ENCODE data around the gene CNMD. TPM values are rescaled to one million over a fixed set of nuclear protein-coding genes. Genes with fewer than 3 reads are reported as not detected.
"Not testable (repeated sequence)": the region's sequence is repeated elsewhere in the genome, so short reads cannot be mapped to it uniquely, and the experiment has no call there.

Gene CNMD
- total and polyA plus RNA-seq, 2 of the 8 experiments (the other 6 are each of a cell fraction or from before 2014, with no cell fraction given), result 87.4 to 113 TPM

- not testable (repeated sequence) for H3K4ac ChIP-seq (replicated peaks; ENCODE audit: insufficient read length, low read depth, low read length); H3K18ac ChIP-seq (ENCODE audit: extremely low read depth, low read length); H3K4me3 ChIP-seq (ENCODE audit: extremely low read depth in 1 of 4, insufficient read depth in 2 of 4, low read depth in 3 of 4, low read length in 4 of 4); H4K5ac ChIP-seq (ENCODE audit: insufficient read length, low read depth, low read length); H2BK15ac ChIP-seq (ENCODE audit: low read length); H3K27ac ChIP-seq (ENCODE audit: low read depth, low read length); H3K4me2 ChIP-seq (ENCODE audit: insufficient read depth in 1 of 2, low read depth in 2 of 2, low read length in 2 of 2); H2BK20ac ChIP-seq (ENCODE audit: low read length); H3K4me1 ChIP-seq (replicated peaks in 1 of 4; ENCODE audit: control insufficient read depth in 3 of 4, insufficient read depth in 4 of 4, low read length in 3 of 4); H3K23ac ChIP-seq (ENCODE audit: insufficient read length); H2BK120ac ChIP-seq (replicated peaks; ENCODE audit: low read depth, low read length); H3K14ac ChIP-seq (ENCODE audit: insufficient read length); H3K27me3 ChIP-seq (replicated peaks in 1 of 4; ENCODE audit: control insufficient read depth in 3 of 4, extremely low read depth in 1 of 4, insufficient read depth in 3 of 4, low read length in 3 of 4); H2BK5ac ChIP-seq (ENCODE audit: low read depth, low read length); DNase-seq (ENCODE audit: low read depth in 1 of 2, low spot score in 2 of 2); H3K56ac ChIP-seq (replicated peaks; ENCODE audit: insufficient read length, low read depth, low read length); H3K79me2 ChIP-seq (ENCODE audit: control insufficient read depth in 1 of 2, insufficient read depth in 2 of 2, low read length in 2 of 2); H4K91ac ChIP-seq (replicated peaks; ENCODE audit: insufficient read length, low read length); H3K79me1 ChIP-seq (ENCODE audit: low read depth, low read length); H3K9ac ChIP-seq (replicated peaks in 1 of 4; ENCODE audit: extremely low read depth in 1 of 4, low read depth in 3 of 4, low read length in 3 of 4); H2BK12ac ChIP-seq (ENCODE audit: low read depth, low read length); FAIRE-seq; H2AFZ ChIP-seq (ENCODE audit: low read length); H3K23me2 ChIP-seq (ENCODE audit: low read depth, low read length); H4K20me1 ChIP-seq (replicated peaks in 1 of 2; ENCODE audit: control insufficient read depth in 1 of 2, insufficient read depth in 2 of 2, low read length in 2 of 2); H4K8ac ChIP-seq (ENCODE audit: extremely low read depth, insufficient read depth, low read length); H2AK5ac ChIP-seq (ENCODE audit: low read depth, low read length)
- CTCF ChIA-PET (ENCODE audit: partially characterized antibody), result interaction anchor here (1.0 to 3.5 kb wide), 7 partner anchors 13 to 125 kb away, joined by 3 to 17 read pairs (median 12); no protein-coding TSS in a partner anchor
- POLR2A ChIA-PET (ENCODE audit: partially characterized antibody), result interaction anchor here (2.6 kb wide), 1 partner anchor 16 kb away, joined by 8 read pairs; no protein-coding TSS in a partner anchor
- WGBS, 2 experiments (ENCODE audit: extremely low coverage in 1 of 2, insufficient coverage in 1 of 2, insufficient read length in 1 of 2, insufficient replicate concordance in 2 of 2, low coverage in 1 of 2, low lambda C conversion rate in 2 of 2, missing lambda C conversion rate in 1 of 2), result 87% methylated on average over 7 of the region's 7 CpGs; no CpG with 5 or more reads in 1 of the 2 experiments
- H3K9me3 ChIP-seq (ENCODE audit: insufficient read depth in 2 of 2, low read depth in 1 of 2, low read length in 1 of 2), result peaks cover 12 to 26% of the 10 kb centered on the region in 2 experiments; a peak in 3 of 4 replicates
- peaks cover 7 to 57% (median 30%) of the 10 kb centered on the region in 4 experiments; a peak in 7 of 8 replicates for H3K36me3 ChIP-seq (ENCODE audit: control insufficient read depth in 2 of 4, insufficient read depth in 4 of 4, low read length in 3 of 4)
These were observed 18.7 kb downstream of the CNMD start for GRCh38 chr13:52720904-52721303.

All from H1 (cell line).